Thoracic aorta (tissue), 2 donors: ENCODE results near the gene DERA. TPM values are rescaled to one million over a fixed set of nuclear protein-coding genes. Genes with fewer than 3 reads are reported as not detected.
"Not testable (repeated sequence)": the region's sequence is repeated elsewhere in the genome, so short reads cannot be mapped to it uniquely, and the experiment has no call there.

Source experiments
- ATAC-seq: fragments of 150-250 bp; one replicate; pipeline ENCODE4 v1.8.0; 2017; ENCODE audit warnings: low read depth; ENCODE audit not compliant: insufficient number of reproducible peaks, low FRiP score
- DNase-seq: peaks from one replicate; pipeline ENCODE4 v3.0.0-alpha.2; 2020; ENCODE audit warnings: low spot score
- H3K27ac ChIP-seq, 2 donors: fragments of 200-600 bp; sonication (generic); 1 replicate in 1 of 2; 2 replicates in 1 of 2; pipeline ENCODE4 v1.5.1; 2016; ENCODE audit warnings: mild to moderate bottlenecking in 2 of 2, moderate library complexity in 2 of 2
- H3K27me3 ChIP-seq: fragments of 200-600 bp; sonication (generic); replicated peaks from 2 replicates; pipeline ENCODE4 v1.6.0; 2016; ENCODE audit warnings: mild to moderate bottlenecking; ENCODE audit not compliant: insufficient read depth
- H3K36me3 ChIP-seq: fragments of 200-600 bp; sonication (generic); one replicate; pipeline ENCODE4 v1.5.1; 2016
- H3K4me1 ChIP-seq, 2 donors: fragments of 200-600 bp; sonication (generic); 1 replicate in 1 of 2; 2 replicates in 1 of 2; pipeline versions ENCODE4 v1.5.1 to v1.6.0; 2016; ENCODE audit warnings: low read depth in 2 of 2, mild to moderate bottlenecking in 1 of 2; ENCODE audit not compliant: control insufficient read depth in 1 of 2
- H3K4me3 ChIP-seq: fragments of 200-600 bp; sonication (generic); 2 replicates; pipeline ENCODE4 v1.5.1; 2016; ENCODE audit warnings: mild to moderate bottlenecking
- H3K9me3 ChIP-seq: fragments of 200-600 bp; sonication (generic); 2 replicates; pipeline ENCODE4 v1.5.1; 2016
- CTCF ChIP-seq: fragments of 200-600 bp; sonication (generic); IDR thresholded peaks from one replicate; pipeline ENCODE4 v1.5.1; 2019; ENCODE audit warnings: antibody characterized with exemption
- total RNA-seq, 2 donors: library from RNA; depleted of rRNA; stranded (reverse); fragments of >200 nt; gene quantifications; one replicate each; pipeline versions ENCODE4 v1.1.0 to v1.2.3, GENCODE V29; 2016

DERA gene
- total RNA-seq, 2 donors from 2014 or later, result 25.5 to 47.4 TPM

GRCh38 chr12:16003460-16003859 is 92.3 kb downstream of the DERA start:
- Histone ChIP-seq H3K9me3 (no peaks in the 10 kb centered on the region), H3K4me3 (no peak overlapping the region), H3K27me3 (no peaks in the 10 kb centered on the region), H3K4me1 (no peaks in the 10 kb centered on the region), H3K27ac (no peak overlapping the region), H3K36me3 (no peaks in the 10 kb centered on the region)
- ATAC-seq (no peak), DNase-seq (no peak)
- no peak for TF ChIP-seq CTCF

GRCh38 chr12:16006752-16007151 is 95.6 kb downstream of the DERA start:
- ATAC-seq (no peak), DNase-seq (no peak)
- Histone ChIP-seq H3K27ac (no peak overlapping the region), H3K9me3 (no peaks in the 10 kb centered on the region), H3K36me3 (no peaks in the 10 kb centered on the region), H3K27me3 (no peaks in the 10 kb centered on the region), H3K4me3 (no peak overlapping the region), H3K4me1 (peaks cover 1 to 2% of the 10 kb centered on the region in 2 donors)
- no peak for TF ChIP-seq CTCF

DNA sequence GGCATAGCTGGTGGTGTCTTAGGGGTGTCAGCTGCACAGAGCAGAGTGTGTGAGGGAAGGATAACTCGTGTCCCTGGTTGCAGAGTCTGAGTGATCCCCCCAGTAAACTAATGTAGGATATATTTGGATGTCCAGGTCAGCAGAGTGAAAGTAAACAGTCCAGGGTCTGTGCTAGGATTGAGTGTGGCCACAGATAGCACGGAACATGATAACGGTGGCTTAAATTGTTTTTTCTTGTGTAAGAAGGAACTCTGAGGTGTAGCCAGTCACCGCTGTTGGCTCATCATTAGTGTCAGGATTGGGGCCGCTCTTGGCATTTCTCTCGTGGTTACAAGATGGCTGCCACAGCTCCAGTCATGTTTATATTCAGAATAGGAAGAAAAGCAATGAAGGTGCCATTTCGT is 97.3 kb downstream of the DERA start:
- Histone ChIP-seq H3K27ac (no peak overlapping the region), H3K36me3 (no peaks in the 10 kb centered on the region), H3K4me3 (no peak overlapping the region), H3K9me3 (no peaks in the 10 kb centered on the region), H3K4me1 (peaks cover 4 to 5% of the 10 kb centered on the region in 2 donors), H3K27me3 (no peaks in the 10 kb centered on the region)
- DNase-seq (no peak), ATAC-seq (no peak)
- no peak for TF ChIP-seq CTCF

DNA sequence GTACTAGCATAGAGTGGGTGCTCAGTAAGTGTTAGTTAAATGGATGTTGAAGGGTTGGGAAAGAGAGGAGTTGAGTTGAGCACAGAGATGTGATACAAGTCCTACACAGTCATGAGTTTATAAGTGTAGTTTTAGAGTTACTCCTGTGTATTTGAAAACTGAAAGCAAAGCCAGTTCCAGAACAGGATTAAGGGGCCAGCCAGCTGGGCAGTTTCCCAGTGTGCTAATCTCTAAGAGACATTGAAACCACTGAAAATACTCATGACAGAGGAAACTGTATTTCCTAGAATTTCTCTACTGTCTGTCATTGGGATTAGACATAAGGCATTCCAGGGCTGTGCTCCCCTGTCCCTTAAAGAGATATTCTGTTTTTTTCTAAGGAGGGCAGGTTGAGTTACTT is 101.0 kb downstream of the DERA start:
- Histone ChIP-seq H3K27ac (no peak overlapping the region), H3K9me3 (no peaks in the 10 kb centered on the region), H3K27me3 (no peaks in the 10 kb centered on the region), H3K4me3 (no peak overlapping the region), H3K4me1 (peaks cover 4 to 5% of the 10 kb centered on the region in 2 donors), H3K36me3 (no peaks in the 10 kb centered on the region)
- ATAC-seq, result no peak
- DNase-seq, result no peak
- no peak for TF ChIP-seq CTCF

DNA sequence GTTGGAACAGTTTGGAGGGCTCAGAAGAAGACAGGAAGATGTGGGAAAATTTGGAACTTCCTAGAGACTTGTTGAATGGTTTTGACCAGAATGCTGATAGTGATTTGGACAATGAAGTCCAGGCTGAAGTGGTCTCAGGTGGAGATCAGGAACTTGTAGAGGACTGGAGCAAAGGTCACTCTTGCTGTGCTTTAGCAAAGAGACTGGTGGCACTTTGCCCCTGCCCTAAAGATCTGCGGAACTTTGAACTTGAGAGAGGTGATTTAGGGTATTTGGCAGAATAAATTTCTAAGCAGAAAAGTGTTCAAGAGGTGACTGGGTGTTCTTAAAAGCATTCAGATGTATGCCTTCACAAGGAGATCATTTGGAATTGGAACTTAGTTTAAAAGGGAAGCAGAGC is 102.6 kb downstream of the DERA start:
- H3K4me1 ChIP-seq, H3K27ac ChIP-seq, H3K36me3 ChIP-seq, H3K4me3 ChIP-seq, ATAC-seq, H3K9me3 ChIP-seq, H3K27me3 ChIP-seq, DNase-seq: not testable (repeated sequence)

- ATAC-seq, H3K27ac ChIP-seq, H3K4me3 ChIP-seq, H3K4me1 ChIP-seq, H3K9me3 ChIP-seq, H3K36me3 ChIP-seq, DNase-seq, H3K27me3 ChIP-seq: not testable (repeated sequence)
Measured at GRCh38 chr12:16014394-16014793, 103.3 kb downstream of the DERA start.
